ENCODE measurements around the gene FXN.

DNA sequence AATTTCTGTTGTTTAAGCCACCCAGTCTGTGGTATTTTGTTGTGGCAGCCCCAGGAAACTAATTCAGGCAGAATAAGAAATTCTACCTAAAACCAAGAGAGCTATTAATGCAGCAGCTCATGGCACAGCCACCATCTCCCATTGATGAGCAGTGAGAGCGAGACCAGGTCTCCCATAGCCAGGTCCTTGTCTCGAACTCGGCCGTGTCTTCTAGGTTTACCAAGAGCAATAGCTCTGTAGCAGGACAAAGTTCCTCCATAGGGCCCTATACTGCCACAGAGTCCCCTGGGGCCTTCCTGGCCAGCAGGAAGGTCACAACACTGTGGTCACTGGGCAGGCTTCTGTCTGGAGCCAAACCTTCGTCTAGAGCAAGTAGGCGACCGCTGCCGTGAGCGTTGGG is 104.0 kb downstream of the FXN start:
- TF ChIP-seq CTCF (IDR thresholded peaks at IDR 0.05), result no peak
- TF ChIP-seq POLR2AphosphoS5 (IDR thresholded peaks at IDR 0.05), result no peak
- TF ChIP-seq EP300 (IDR thresholded peaks at IDR 0.05), result no peak
